Esophagus muscularis mucosa (tissue), 3 donors: ENCODE measurements around the gene INSL4.

ENCODE experiments used
- CTCF ChIP-seq, 3 experiments: fragments of 200-600 bp in 2 of 3; fragments of 450-650 bp in 1 of 3; sonication (generic) in 2 of 3; IDR thresholded peaks; one replicate each; pipeline ENCODE4 v1.5.1; 2017 to 2019; ENCODE audit warnings: antibody characterized with exemption in 3 of 3, mild to moderate bottlenecking in 2 of 3, moderate library complexity in 1 of 3
- POLR2A ChIP-seq: fragments of 450-650 bp; IDR thresholded peaks from one replicate; pipeline ENCODE4 v1.6.1; 2017; ENCODE audit warnings: antibody characterized with exemption, moderate library complexity, mild to moderate bottlenecking, low read depth

- no peak for TF ChIP-seq CTCF (IDR thresholded peaks at IDR 0.05)
- TF ChIP-seq POLR2A, result no peak
These were observed 45.9 kb upstream of the INSL4 start, which contains the start of gene INSL6 for GRCh38 chr9:5185220-5185840.
